Endothelial cell (in vitro differentiated cells): ENCODE data around the gene SASS6. TPM values are rescaled to one million over a fixed set of nuclear protein-coding genes. Genes with fewer than 3 reads are reported as not detected.

Source experiments
- DNase-seq: peaks from one replicate; pipeline ENCODE4 v3.0.0; 2021; ENCODE audit warnings: low spot score
- H3K27ac Mint-ChIP-seq: one replicate; pipeline ENCODE4 v1.8.0; 2021; ENCODE audit warnings: mixed read lengths, inconsistent platforms; ENCODE audit not compliant: unreplicated experiment
- H3K27me3 Mint-ChIP-seq: one replicate; pipeline ENCODE4 v1.8.0; 2021; ENCODE audit warnings: mild to moderate bottlenecking, moderate library complexity, mixed read lengths, inconsistent platforms; ENCODE audit not compliant: unreplicated experiment
- H3K36me3 Mint-ChIP-seq: one replicate; pipeline ENCODE4 v1.8.0; 2021; ENCODE audit warnings: mild to moderate bottlenecking, low read depth, mixed read lengths, inconsistent platforms; ENCODE audit not compliant: unreplicated experiment
- H3K4me1 Mint-ChIP-seq: one replicate; pipeline ENCODE4 v1.8.0; 2021; ENCODE audit warnings: mild to moderate bottlenecking, mixed read lengths, inconsistent platforms; ENCODE audit not compliant: unreplicated experiment
- H3K4me3 Mint-ChIP-seq: one replicate; pipeline ENCODE4 v1.8.0; 2021; ENCODE audit warnings: mild to moderate bottlenecking, mixed read lengths, inconsistent platforms; ENCODE audit not compliant: unreplicated experiment
- H3K9me3 Mint-ChIP-seq: one replicate; pipeline ENCODE4 v1.8.0; 2021; ENCODE audit warnings: mixed read lengths, inconsistent platforms; ENCODE audit not compliant: unreplicated experiment
- CTCF ChIP-seq: fragments of 200-600 bp; sonication (generic); IDR thresholded peaks from one replicate; pipeline ENCODE4 v1.5.0; 2021; ENCODE audit warnings: antibody characterized with exemption; ENCODE audit not compliant: unreplicated experiment
- total RNA-seq: library from RNA; stranded (reverse); fragmentation: NEBNext Ultra II Directional; extraction: Animal tissue kit (Norgen Biotek cat#: 25700); gene quantifications from one replicate; pipeline ENCODE4 v1.2.1, GENCODE V29; 2021; ENCODE audit not compliant: unreplicated experiment

Gene SASS6
- total RNA-seq, 1 donor from 2014 or later, result 6.1 TPM

- H3K4me1 Mint-ChIP-seq, result no peaks in the 10 kb centered on the region
- DNase-seq, result no peak
- H3K36me3 Mint-ChIP-seq, result no peaks in the 10 kb centered on the region
- H3K9me3 Mint-ChIP-seq, result no peaks in the 10 kb centered on the region
- H3K4me3 Mint-ChIP-seq, result no peak overlapping the region
- no peak overlapping the region for H3K27ac Mint-ChIP-seq
- peaks cover 2% of the 10 kb centered on the region for H3K27me3 Mint-ChIP-seq
- TF ChIP-seq CTCF, result no peak
Measured at GRCh38 chr1:100164702-100165101, 32.0 kb upstream of the SASS6 start.

- H3K36me3 Mint-ChIP-seq, result no peaks in the 10 kb centered on the region
- H3K27me3 Mint-ChIP-seq, result peaks cover 2% of the 10 kb centered on the region
- DNase-seq, result no peak
- no peak overlapping the region for H3K4me3 Mint-ChIP-seq
- TF ChIP-seq CTCF, result no peak
- no peak overlapping the region for H3K27ac Mint-ChIP-seq
- H3K9me3 Mint-ChIP-seq, result no peaks in the 10 kb centered on the region
- no peaks in the 10 kb centered on the region for H3K4me1 Mint-ChIP-seq
Measured at GRCh38 chr1:100164216-100164615, 31.5 kb upstream of the SASS6 start.

DNA sequence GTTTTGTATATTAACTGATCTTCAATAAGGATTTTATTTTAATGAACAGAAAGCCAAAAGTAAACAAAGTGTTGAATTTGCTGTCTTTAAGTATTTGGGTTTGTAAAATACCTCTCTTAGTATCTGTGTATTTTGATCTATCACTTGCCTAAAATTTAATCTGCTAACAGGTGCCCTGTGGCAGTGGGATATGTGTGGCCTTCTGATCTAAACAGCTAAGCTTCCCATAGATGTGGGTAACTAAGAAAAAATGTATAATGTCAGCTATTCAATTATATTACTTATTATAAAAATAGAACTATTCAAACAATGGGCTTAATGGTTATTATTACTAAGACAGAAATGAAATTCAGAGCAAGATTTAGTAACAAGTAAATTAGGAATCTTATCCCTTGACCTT lies 30.2 kb upstream of the SASS6 start:
- H3K36me3 Mint-ChIP-seq, result no peaks in the 10 kb centered on the region
- peaks cover 2% of the 10 kb centered on the region for H3K27me3 Mint-ChIP-seq
- no peaks in the 10 kb centered on the region for H3K4me1 Mint-ChIP-seq
- no peak for TF ChIP-seq CTCF
- H3K27ac Mint-ChIP-seq, result no peak overlapping the region
- no peak overlapping the region for H3K4me3 Mint-ChIP-seq
- no peaks in the 10 kb centered on the region for H3K9me3 Mint-ChIP-seq
- DNase-seq, result no peak

- Mint-ChIP-seq H3K9me3 (no peaks in the 10 kb centered on the region), H3K36me3 (peaks cover 9% of the 10 kb centered on the region), H3K4me1 (peaks cover 2% of the 10 kb centered on the region), H3K4me3 (no peak overlapping the region), H3K27me3 (peaks cover 1% of the 10 kb centered on the region), H3K27ac (no peak overlapping the region)
- no peak for DNase-seq
- TF ChIP-seq CTCF, result no peak
Measured at GRCh38 chr1:100152271-100152670, 19.5 kb upstream of the SASS6 start.

- no peaks in the 10 kb centered on the region for H3K9me3 Mint-ChIP-seq
- peaks cover 5% of the 10 kb centered on the region for H3K4me1 Mint-ChIP-seq
- no peak overlapping the region for H3K27ac Mint-ChIP-seq
Measured at GRCh38 chr1:100151679-100152078, 18.9 kb upstream of the SASS6 start.

More at GRCh38 chr1:100151679-100152078, 18.9 kb upstream of the SASS6 start:
- Mint-ChIP-seq H3K4me3 (no peak overlapping the region), H3K36me3 (peaks cover 9% of the 10 kb centered on the region), H3K27me3 (peaks cover 2% of the 10 kb centered on the region)
- no peak for DNase-seq
- TF ChIP-seq CTCF, result no peak
